H1 (cell line): ENCODE results near the gene FOXD3. TPM values are rescaled to one million over a fixed set of nuclear protein-coding genes. Genes with fewer than 3 reads are reported as not detected.

ENCODE experiments used
- BCL11A ChIP-seq, 2 experiments: IDR thresholded peaks; one replicate each; pipeline ENCODE4 v1.6.1; 2011; ENCODE audit warnings: low read depth in 2 of 2, low read length in 2 of 2, mild to moderate bottlenecking in 2 of 2
- CHD1 ChIP-seq: IDR thresholded peaks from 2 replicates; pipeline ENCODE4 v1.6.1; 2012; ENCODE audit warnings: low read depth, low read length, improper control_type of control experiment
- CREB1 ChIP-seq: IDR thresholded peaks from 2 replicates; pipeline ENCODE4 v1.6.1; 2012; ENCODE audit warnings: inconsistent platforms
- CTBP2 ChIP-seq: IDR thresholded peaks from 2 replicates; pipeline ENCODE4 v1.7.0; 2011; ENCODE audit warnings: borderline replicate concordance, mild to moderate bottlenecking, moderate library complexity, mixed read lengths, low read length; ENCODE audit not compliant: insufficient read depth, insufficient read length
- GABPA ChIP-seq: IDR thresholded peaks from 2 replicates; pipeline ENCODE4 v1.6.1; 2011; ENCODE audit warnings: mild to moderate bottlenecking, low read length, moderate library complexity, borderline replicate concordance; ENCODE audit not compliant: insufficient read depth
- GTF2F1 ChIP-seq: IDR thresholded peaks from 2 replicates; pipeline ENCODE4 v1.6.1; 2012; ENCODE audit warnings: low read depth, low read length, improper control_type of control experiment, borderline replicate concordance
- JUN ChIP-seq: IDR thresholded peaks from 2 replicates; pipeline ENCODE4 v1.6.1; 2011; ENCODE audit warnings: low read depth, mild to moderate bottlenecking, improper control_type of control experiment, low read length
- KDM1A ChIP-seq: fragments of 200-600, 300-600 bp; sonication (generic); IDR thresholded peaks from 2 replicates; pipeline ENCODE4 v1.7.1; 2016; ENCODE audit warnings: mild to moderate bottlenecking, low read length, borderline replicate concordance
- NANOG ChIP-seq: IDR thresholded peaks from 2 replicates; pipeline ENCODE4 v1.6.1; 2011; ENCODE audit warnings: low read length, low read depth, mild to moderate bottlenecking, inconsistent platforms; ENCODE audit not compliant: insufficient read depth, poor library complexity, severe bottlenecking
- POLR2A ChIP-seq, 2 experiments: IDR thresholded peaks; 1 replicate in 1 of 2; 2 replicates in 1 of 2; pipeline ENCODE4 v1.6.1; 2011; ENCODE audit warnings: low read depth in 2 of 2, low read length in 2 of 2, mild to moderate bottlenecking in 2 of 2; ENCODE audit errors: control extremely low read depth in 1 of 2
- RBBP5 ChIP-seq: IDR thresholded peaks from 2 replicates; pipeline ENCODE4 v1.7.1; 2012; ENCODE audit warnings: low read depth, mild to moderate bottlenecking, inconsistent platforms, low read length, moderate library complexity, borderline replicate concordance
- RNF2 ChIP-seq: fragments of 200-900, 300-1000 bp; sonication (generic); IDR thresholded peaks from 2 replicates; pipeline ENCODE4 v1.7.1; 2016; ENCODE audit warnings: borderline replicate concordance, low read depth, mild to moderate bottlenecking, antibody characterized with exemption, low read length; ENCODE audit not compliant: poor library complexity, severe bottlenecking; ENCODE audit errors: missing control alignments
- SIN3A ChIP-seq, 2 experiments: IDR thresholded peaks in 1 of 2; conservative IDR thresholded peaks in 1 of 2; 2 replicates each; pipeline ENCODE4 v1.6.1; 2011 to 2012; ENCODE audit warnings: low read length in 2 of 2, improper control_type of control experiment in 1 of 2, low read depth in 1 of 2, mild to moderate bottlenecking in 1 of 2
- SIX5 ChIP-seq: IDR thresholded peaks from 2 replicates; pipeline ENCODE4 v1.6.1; 2011; ENCODE audit warnings: mild to moderate bottlenecking, low read depth, low read length
- SRF ChIP-seq: IDR thresholded peaks from 2 replicates; pipeline ENCODE4 v1.6.1; 2011; ENCODE audit warnings: mild to moderate bottlenecking, low read depth, low read length, moderate library complexity
- TCF12 ChIP-seq: IDR thresholded peaks from 2 replicates; pipeline ENCODE4 v1.6.1; 2011; ENCODE audit warnings: low read depth, mild to moderate bottlenecking, low read length
- YY1 ChIP-seq: IDR thresholded peaks from 2 replicates; pipeline ENCODE4 v1.6.1; 2011; ENCODE audit warnings: low read depth, mild to moderate bottlenecking, low read length
- ZNF274 ChIP-seq: IDR thresholded peaks from 2 replicates; pipeline ENCODE4 v1.7.0; 2012; ENCODE audit warnings: low read length, borderline replicate concordance; ENCODE audit errors: extremely low read depth
- polyA plus RNA-seq, 7 experiments: library from polyadenylated mRNA; depleted of rRNA in 3 of 7; stranded (reverse) in 5 of 7; unstranded in 2 of 7; fragments of >200 nt in 5 of 7; fragments of 200-250 nt in 2 of 7; gene quantifications; 1 replicate in 5 of 7; 2 replicates in 1 of 7; 4 replicates in 1 of 7; pipeline versions ENCODE4 v1.2.1 to v1.2.3, GENCODE V29; 2011 to 2013; ENCODE audit warnings: missing spikeins in 2 of 7, mixed read lengths in 2 of 7
- total RNA-seq: library from RNA; stranded (reverse); fragmentation: NEBNext Ultra II Directional; extraction: Animal tissue kit (Norgen Biotek cat#: 25700); gene quantifications from 2 replicates; pipeline ENCODE4 v1.2.1, GENCODE V29; 2021

Gene FOXD3
- total and polyA plus RNA-seq, 2 of the 8 experiments (the other 6 are each of a cell fraction or from before 2014, with no cell fraction given): 8.7 to 33.7 TPM

DNA sequence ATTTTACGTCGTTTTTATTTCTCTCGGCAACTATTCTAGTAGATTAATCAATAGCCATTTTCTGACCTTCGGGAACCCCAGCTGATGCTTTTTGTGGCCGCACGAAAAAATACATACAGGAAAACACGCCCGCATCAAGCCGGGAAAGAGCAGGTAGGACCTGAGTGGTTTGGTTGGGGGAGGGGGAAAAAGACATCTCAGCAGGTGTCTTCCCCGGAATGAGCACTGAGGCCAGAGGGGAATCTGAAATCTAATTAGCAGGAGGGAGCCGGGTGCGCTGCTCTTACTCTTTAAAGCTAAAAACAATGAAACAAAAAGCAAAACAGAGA, 618 bp upstream of the FOXD3 start (continued):
- TF ChIP-seq ZNF274: no peak
- no peak for TF ChIP-seq NANOG
- TF ChIP-seq TCF12: no peak
- TF ChIP-seq YY1: no peak
- peak; percentile 24; the same call in 1 of the 2 replicates for TF ChIP-seq RBBP5
- TF ChIP-seq CREB1: no peak
- TF ChIP-seq GTF2F1: no peak
- TF ChIP-seq BCL11A (IDR thresholded peaks at IDR 0.05; ENCODE audit: low read depth in 2 of 2, low read length in 2 of 2): no peak
- no peak for TF ChIP-seq GABPA
- no peak for TF ChIP-seq KDM1A
- no peak for TF ChIP-seq SRF
- TF ChIP-seq JUN: no peak
- no peak for TF ChIP-seq CTBP2
- TF ChIP-seq SIN3A (conservative IDR thresholded peaks at IDR 0.05 in 1 of 2, IDR thresholded peaks at IDR 0.05 in 1 of 2; ENCODE audit: low read depth in 1 of 2, low read length in 2 of 2): 0 out of 4 replicates have a peak, but pooled peaks of 1 of the 2 experiments have one; percentile 63
- TF ChIP-seq RNF2: no peak
- no peak for TF ChIP-seq SIX5
- peak in 1 of 2 experiments; percentile 44; a peak in 2 of 3 replicates for TF ChIP-seq POLR2A (IDR thresholded peaks at IDR 0.05; ENCODE audit: control extremely low read depth in 1 of 2, low read depth in 2 of 2, low read length in 2 of 2)
- no peak for TF ChIP-seq CHD1
